Activated CD8-positive, alpha-beta memory T cell treated with anti-CD3 and anti-CD28 coated beads, Interleukin-2, amount 50 U/mL, for 48 hours (primary cell): ENCODE results near the gene PTPRN2.
"Not testable (repeated sequence)": the region's sequence is repeated elsewhere in the genome, so short reads cannot be mapped to it uniquely, and the experiment has no call there.

Experiments used
- DNase-seq: peaks from one replicate; pipeline ENCODE4 v3.0.0-alpha.2; 2020

PTPRN2 gene

GRCh38 chr7:158431941-158432347 lies 155.7 kb downstream of the PTPRN2 start:
- no peak for DNase-seq

DNA sequence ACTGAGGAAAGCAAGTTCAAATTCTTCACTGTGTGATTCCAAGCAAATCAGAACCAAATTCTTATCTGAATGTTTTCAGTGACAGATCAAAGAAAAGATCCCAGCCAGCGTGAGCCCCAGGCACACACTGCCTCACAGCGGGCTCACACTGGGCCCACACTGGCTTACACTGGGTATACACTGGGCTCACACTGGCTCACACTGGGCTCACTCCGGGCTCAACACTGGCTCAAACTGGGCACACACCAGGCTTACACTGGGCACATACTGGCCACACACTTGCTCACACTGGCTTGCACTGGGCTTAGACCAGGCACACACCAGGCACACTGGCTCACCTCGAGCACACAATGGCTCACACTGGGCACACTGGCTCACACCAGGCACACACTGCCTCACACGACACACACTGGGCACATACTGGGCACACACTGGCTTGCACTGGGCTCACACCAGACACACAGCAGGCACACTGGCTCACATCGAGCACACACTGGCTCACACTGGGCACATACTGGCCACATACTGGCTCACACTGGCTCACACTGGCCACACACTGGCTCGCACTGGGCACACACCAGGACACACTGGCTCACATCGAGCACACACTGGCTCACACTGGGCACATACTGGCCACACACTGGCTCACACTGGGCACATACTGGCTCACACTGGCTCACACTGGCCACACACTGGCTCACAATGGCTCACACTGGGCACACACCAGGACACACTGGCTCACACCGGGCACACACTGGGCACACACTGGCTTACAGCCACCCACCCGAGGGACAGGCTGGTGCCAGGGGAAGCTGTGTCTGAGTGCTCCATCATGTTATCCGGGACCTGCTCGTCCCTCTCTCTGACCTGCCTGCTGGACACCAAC lies 156.3 kb downstream of the PTPRN2 start:
- DNase-seq: no peak

DNA sequence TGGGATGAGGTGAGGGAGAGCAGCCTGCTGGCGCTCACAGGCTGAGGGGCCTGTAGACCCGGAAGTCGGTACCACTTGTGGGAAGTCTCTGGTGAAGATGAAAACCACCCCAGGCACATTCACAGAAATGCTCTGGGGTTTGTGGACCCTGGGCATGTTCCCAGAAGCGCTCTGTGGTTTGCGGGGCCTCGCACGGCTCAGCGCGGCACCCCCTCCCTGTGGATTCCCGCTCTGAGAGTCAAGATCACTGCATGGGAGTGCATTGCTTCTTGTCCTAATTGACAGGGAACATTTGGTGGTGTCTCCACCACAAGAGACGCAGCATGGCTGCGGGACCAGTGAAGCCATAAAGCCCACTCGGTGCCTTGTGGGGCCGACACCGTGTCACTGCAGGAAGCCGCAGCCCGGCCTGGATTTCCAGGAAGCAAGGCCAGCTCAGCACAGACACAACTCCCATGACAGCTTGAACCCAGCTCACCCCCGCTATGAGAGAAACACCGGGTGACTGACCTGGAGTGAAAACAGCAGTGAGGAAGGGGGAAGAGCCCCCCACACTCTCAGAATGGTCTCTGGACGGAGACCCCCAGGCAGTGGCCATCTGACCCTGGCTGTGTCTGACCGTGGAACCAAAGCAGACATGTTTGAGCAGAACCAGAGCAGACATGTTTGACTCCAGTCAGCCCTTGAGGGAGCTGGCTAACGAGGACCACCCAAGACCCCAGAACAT lies 157.2 kb downstream of the PTPRN2 start:
- no peak for DNase-seq

- DNase-seq: no peak
Measured at GRCh38 chr7:158428837-158429753, 158.5 kb downstream of the PTPRN2 start.

GRCh38 chr7:158428131-158428836 lies 159.3 kb downstream of the PTPRN2 start:
- DNase-seq: no peak

DNA sequence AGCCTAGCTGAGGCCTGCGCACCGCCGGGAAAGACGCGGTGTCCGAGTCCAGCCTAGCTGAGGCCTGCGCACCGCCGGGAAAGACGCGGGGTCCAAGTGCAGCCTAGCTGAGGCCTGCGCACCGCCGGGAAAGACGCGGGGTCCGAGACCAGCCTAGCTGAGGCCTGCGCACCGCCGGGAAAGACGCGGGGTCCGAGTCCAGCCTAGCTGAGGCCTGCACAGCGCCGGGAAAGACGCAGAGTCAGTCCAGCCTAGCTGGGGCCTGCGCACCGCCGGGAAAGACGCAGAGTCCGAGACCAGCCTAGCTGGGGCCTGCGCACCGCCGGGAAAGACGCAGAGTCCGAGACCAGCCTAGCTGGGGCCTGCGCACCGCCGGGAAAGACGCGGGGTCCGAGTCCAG lies 161.9 kb downstream of the PTPRN2 start:
- DNase-seq: not testable (repeated sequence)

DNA sequence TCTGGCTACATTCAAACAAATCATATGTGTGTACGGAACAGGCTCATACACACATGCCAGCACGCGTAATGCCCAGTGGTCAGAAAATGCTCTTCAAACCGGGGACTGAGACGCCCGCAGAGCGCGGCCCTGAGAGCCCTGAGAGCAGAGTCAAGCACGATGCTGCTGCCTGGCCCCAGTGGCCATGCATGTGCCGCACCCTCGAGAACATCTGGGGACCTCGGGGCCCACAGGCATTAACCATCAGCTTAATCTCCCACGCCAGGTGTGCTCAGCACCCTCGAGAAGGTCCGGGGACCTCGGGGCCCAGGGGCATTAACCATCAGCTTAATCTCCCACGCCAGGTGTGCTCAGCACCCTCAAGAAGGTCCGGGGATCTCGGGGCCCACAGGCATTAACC lies 163.1 kb downstream of the PTPRN2 start:
- no peak for DNase-seq

DNA sequence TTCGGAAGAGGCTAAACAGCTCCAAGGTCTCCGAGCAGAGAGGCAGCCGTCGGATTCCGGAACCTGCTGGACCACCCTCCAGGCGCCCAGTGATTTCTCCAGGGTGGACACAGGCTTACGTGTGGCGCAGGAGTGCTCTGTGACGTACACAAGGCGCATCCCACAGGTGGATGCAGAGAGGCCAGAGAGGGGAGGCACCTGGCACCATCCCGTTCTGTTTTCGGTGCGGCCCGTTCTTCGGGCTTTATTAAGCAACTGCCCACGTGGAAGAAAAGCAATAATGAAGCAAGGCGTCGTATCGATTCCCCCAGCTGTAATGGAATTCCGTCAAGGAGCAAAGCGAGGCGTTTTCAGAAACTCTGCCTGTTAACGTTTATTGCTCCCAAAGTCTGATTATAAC lies 163.6 kb downstream of the PTPRN2 start:
- DNase-seq: no peak

DNA sequence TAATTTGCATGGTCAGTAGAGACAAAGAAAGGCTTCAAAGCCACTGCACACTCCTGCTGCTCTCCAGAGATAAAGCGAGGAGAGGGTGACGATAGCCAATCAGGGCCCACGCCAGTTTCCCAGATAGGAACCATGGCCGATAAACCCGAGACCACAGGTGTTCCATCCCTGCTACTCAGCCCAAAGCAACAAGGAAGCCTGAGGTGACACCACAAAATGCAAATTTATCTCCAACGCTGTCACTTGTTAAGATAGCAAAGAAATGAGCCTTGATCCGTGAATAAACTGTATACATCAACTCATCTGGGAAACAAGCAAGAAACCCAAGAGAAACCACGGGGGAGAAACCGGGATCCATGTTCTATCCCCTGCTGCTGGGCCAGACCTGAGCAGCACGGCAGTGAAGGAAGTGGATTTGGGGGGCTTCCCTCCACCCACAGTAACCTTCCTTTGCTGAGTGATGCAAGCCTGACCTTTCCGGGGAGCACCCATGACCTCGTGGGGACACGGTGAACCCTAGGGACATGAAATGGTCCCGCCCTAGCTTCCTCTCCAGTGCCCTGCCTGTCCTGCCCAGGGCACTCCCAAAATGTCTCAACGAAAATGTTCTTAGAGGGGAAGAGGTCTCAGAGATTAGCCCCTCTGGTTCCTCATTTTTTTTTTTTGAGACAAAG lies 164.6 kb downstream of the PTPRN2 start:
- no peak for DNase-seq

DNA sequence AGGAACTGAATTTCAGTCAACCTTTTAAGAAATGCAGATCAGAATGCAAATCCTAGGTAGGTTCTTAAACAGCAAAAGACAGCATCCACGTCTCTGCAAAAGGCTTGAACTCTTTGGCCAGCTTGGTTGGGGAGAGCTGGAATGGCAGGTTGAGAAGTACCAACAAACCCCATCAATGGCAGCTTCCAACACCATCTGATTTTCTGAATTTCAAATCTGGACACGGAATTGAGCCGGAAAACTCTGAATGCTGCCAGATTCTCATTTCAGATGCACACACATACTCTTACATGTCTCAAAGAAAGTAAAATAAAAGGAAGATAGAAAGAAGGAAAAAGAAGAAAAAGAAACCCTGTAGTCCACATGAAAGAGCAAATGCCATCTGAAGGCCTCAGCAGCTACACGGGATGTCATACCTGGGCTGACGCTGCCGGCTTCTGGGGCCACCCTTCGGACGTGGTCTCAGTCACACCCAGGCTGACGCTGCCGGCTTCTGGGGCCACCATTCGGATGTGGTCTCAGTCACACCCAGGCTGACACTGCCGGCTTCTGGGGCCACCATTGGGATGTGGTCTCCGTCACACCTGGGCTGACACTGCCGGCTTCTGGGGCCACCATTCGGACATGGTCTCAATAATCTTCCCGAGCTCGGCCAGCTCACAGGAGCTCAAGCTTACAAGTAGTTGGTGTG lies 165.3 kb downstream of the PTPRN2 start:
- no peak for DNase-seq

DNA sequence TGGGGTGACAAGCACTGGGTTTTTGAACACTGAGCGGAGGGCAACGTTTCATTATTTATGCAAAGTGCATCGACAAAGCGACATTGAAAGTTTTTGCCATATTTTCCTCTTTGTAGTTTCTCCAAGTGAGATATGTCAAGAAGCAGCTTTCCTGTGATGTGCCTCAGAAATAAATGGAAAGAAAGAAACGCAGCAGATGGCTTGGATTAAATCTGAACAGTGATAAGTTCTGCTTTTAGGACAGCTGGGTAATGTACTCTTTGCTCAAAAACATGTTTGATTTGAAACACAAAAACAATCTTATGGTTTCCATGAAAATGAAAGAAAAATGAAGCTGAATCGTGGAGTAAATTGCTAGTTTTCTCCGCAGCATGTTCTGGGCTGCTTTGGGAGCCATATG lies 166.3 kb downstream of the PTPRN2 start:
- DNase-seq: no peak

DNA sequence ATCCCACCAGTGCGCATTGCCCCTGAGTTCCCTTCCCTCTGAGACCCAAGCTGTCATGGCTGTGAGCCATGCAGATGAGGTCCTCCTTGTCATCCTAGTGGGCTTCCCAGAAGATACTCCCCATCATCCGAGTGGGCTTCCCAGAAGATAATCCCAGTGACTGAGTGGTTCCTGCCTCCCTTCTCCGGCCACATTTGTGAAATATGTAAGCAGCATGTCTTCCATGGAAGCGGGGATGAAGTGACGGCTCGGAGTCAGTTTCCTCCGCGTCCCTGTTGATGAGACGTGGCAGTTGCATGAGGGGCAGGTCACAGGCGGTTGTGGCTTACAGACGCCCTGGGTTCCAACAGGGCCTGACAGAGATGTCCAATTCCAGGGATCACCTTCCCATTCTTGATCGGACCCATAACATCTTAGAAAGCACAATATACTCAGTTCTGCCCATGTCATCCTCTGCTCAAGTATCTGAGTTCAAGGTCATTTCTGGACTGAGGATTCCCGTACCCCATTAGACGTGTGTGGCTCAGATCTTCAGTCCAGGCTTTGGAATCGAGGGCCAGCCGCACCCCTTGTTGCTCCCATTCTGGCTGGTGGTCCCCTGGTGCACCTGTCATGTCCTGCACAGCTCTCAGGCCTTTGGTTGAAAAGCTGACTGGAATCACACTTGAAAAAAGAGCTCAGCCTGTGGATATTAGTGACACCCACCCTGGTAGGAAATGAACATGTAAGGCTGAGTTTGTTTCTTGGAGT lies 166.9 kb downstream of the PTPRN2 start:
- DNase-seq: no peak

DNA sequence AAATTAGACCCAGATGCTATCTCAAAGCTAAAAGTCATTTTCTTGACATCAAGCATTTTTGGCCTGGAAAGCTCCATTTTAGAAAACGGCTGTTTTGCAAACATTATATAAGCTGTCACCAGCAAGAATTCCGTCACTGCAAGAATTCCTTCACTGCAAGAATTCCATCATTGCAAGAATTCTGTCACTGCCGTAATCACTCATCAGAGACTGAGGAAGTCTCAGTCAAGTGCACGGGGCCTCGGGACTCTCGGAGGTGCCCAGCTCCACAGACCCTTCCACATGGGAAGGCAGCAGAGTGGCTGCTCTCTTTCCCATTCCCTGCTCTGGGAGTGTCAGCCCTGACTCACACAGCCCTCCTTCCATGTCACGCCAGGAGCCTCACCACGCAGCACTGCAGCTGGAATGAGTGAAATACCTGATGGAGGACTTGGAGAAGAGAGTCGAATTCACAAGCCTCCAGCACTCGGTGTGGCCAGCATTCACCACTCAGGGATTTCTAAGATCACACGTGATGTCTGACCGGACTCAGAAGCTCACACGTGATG lies 168.3 kb downstream of the PTPRN2 start:
- no peak for DNase-seq

- DNase-seq: not testable (repeated sequence)
Measured at GRCh38 chr7:158418395-158418794, 169.2 kb downstream of the PTPRN2 start.

GRCh38 chr7:158416283-158416933 lies 171.2 kb downstream of the PTPRN2 start:
- DNase-seq: no peak

DNA sequence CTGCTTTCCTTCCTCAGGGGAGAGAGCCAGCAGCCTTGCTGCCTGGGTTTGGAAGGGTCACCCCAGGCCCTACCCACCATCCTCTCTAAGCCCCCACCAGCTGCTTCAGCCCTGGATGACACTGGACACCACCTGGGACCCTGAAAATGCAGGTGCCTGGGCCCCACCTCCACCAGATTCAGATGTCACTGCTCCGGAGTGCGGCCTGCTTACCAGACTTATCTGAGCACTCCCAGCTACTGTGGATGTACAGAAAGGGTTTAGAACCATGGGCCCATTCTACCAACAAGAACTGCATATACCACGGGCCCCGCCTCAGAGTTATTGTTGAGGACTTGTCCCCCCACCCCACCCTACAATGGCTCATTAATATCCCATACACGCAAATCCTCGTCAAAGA lies 172.3 kb downstream of the PTPRN2 start:
- no peak for DNase-seq

DNA sequence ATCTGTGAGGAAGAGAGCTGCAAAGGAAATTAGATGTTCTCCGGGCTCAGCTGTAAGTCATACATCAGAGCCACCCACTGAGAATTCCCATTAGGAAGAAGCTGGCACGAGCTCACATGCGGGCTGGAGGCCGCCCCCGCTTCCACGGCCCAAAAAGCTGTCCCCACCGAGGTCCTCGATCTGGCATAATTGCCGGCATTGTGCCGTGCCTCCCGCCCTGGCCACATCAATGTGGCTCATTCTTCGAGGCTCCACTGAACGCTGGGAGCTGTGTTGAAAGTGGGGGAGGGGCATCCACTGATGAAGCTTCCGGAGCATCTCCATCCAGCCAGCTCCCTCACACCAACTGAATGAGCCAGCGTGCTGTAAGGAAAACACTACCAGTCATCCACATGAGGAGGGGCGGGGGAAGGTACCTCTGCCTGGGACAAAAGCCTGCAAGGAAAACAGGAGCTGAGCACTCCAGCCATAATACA lies 173.1 kb downstream of the PTPRN2 start:
- no peak for DNase-seq

GRCh38 chr7:158414002-158414401 lies 173.6 kb downstream of the PTPRN2 start:
- DNase-seq: no peak

- DNase-seq: no peak
Measured at GRCh38 chr7:158411232-158411950, 176.2 kb downstream of the PTPRN2 start.
